Measurements from ENCODE around the gene BAZ2B.

BAZ2B gene

GRCh38 chr2:159648643-159649042 is 32.3 kb upstream of the BAZ2B start:
- no peaks in the 10 kb centered on the region for H3F3A ChIP-seq (ENCODE audit: insufficient read depth, low read length)
- H3K27ac ChIP-seq (ENCODE audit: low read length) = no peak overlapping the region
- no peaks in the 10 kb centered on the region for H3K9me2 ChIP-seq (replicated peaks; ENCODE audit: insufficient read depth, low read length)
- H3K4me1 ChIP-seq (ENCODE audit: low read length) = no peaks in the 10 kb centered on the region
- H2AFZ ChIP-seq (ENCODE audit: low read length) = no peak overlapping the region
- H3K36me3 ChIP-seq (replicated peaks; ENCODE audit: insufficient read depth, low read length) = no peaks in the 10 kb centered on the region
- no peaks in the 10 kb centered on the region for H3K79me2 ChIP-seq (ENCODE audit: low read length)
- H4K20me1 ChIP-seq (ENCODE audit: insufficient read depth, low read length) = no peaks in the 10 kb centered on the region
- no peak for TF ChIP-seq CTCF (IDR thresholded peaks at IDR 0.05; ENCODE audit: low read length)
- no peak for TF ChIP-seq EZH2 (optimal IDR thresholded peaks at IDR 0.05; ENCODE audit: low read depth, low read length)
- TF ChIP-seq EZH2phosphoT487 (IDR thresholded peaks at IDR 0.05; ENCODE audit: low read length) = no peak
- H3K4me3 ChIP-seq (ENCODE audit: low read length) = no peak overlapping the region
- H3K9ac ChIP-seq (ENCODE audit: low read length) = no peak overlapping the region
- no peak overlapping the region for H3K4me2 ChIP-seq (ENCODE audit: low read depth, low read length)
- no peaks in the 10 kb centered on the region for H3K9me3 ChIP-seq (replicated peaks; ENCODE audit: insufficient read depth, low read length)
- DNase-seq = no peak
- H3K27me3 ChIP-seq (replicated peaks; ENCODE audit: insufficient read depth, low read length) = no peaks in the 10 kb centered on the region

DNA sequence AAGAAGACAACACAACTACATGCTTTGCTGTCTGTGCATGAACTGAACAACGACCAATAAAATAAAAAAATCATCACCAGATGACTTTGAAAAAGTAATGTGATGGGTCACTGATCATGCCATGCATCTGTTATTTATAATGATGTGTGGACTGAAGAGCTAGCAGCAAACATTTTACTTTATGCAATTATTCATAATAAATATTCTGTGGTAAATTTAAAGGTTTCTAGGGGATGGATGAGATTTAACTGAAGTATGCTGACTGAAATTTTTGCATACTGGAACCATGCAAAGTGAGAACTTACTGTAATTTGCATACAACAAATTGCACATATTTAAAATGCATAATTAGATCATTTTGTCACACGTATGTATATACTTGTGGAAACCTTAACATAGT is 31.3 kb upstream of the BAZ2B start:
- Histone ChIP-seq H3K36me3 (replicated peaks; ENCODE audit: insufficient read depth, low read length) (no peaks in the 10 kb centered on the region), H3K79me2 (ENCODE audit: low read length) (no peaks in the 10 kb centered on the region), H3K27me3 (replicated peaks; ENCODE audit: insufficient read depth, low read length) (no peaks in the 10 kb centered on the region), H3K27ac (ENCODE audit: low read length) (no peak overlapping the region), H3K4me3 (ENCODE audit: low read length) (no peak overlapping the region), H3K9me2 (replicated peaks; ENCODE audit: insufficient read depth, low read length) (no peaks in the 10 kb centered on the region), H3K9ac (ENCODE audit: low read length) (no peak overlapping the region), H3K9me3 (replicated peaks; ENCODE audit: insufficient read depth, low read length) (no peaks in the 10 kb centered on the region), H3K4me1 (ENCODE audit: low read length) (no peaks in the 10 kb centered on the region), H2AFZ (ENCODE audit: low read length) (no peak overlapping the region), H3K4me2 (ENCODE audit: low read depth, low read length) (no peak overlapping the region), H4K20me1 (ENCODE audit: insufficient read depth, low read length) (no peaks in the 10 kb centered on the region), H3F3A (ENCODE audit: insufficient read depth, low read length) (no peaks in the 10 kb centered on the region)
- TF ChIP-seq EZH2 (optimal IDR thresholded peaks at IDR 0.05; ENCODE audit: low read depth, low read length) (no peak), CTCF (IDR thresholded peaks at IDR 0.05; ENCODE audit: low read length) (no peak), EZH2phosphoT487 (IDR thresholded peaks at IDR 0.05; ENCODE audit: low read length) (no peak)
- no peak for DNase-seq

- H3K4me2 ChIP-seq (ENCODE audit: low read depth, low read length) = no peak overlapping the region
- DNase-seq = no peak
These were observed 23.8 kb upstream of the BAZ2B start for GRCh38 chr2:159640176-159640575.

More at GRCh38 chr2:159640176-159640575, 23.8 kb upstream of the BAZ2B start:
- H3K4me3 ChIP-seq (ENCODE audit: low read length) = no peak overlapping the region
- H3K4me1 ChIP-seq (ENCODE audit: low read length) = no peaks in the 10 kb centered on the region
- no peaks in the 10 kb centered on the region for H4K20me1 ChIP-seq (ENCODE audit: insufficient read depth, low read length)
- no peaks in the 10 kb centered on the region for H3K36me3 ChIP-seq (replicated peaks; ENCODE audit: insufficient read depth, low read length)
- no peaks in the 10 kb centered on the region for H3F3A ChIP-seq (ENCODE audit: insufficient read depth, low read length)
- H3K79me2 ChIP-seq (ENCODE audit: low read length) = no peaks in the 10 kb centered on the region
- H3K9me3 ChIP-seq (replicated peaks; ENCODE audit: insufficient read depth, low read length) = no peaks in the 10 kb centered on the region
- TF ChIP-seq EZH2 (optimal IDR thresholded peaks at IDR 0.05; ENCODE audit: low read depth, low read length) = no peak
- no peak for TF ChIP-seq CTCF (IDR thresholded peaks at IDR 0.05; ENCODE audit: low read length)
- no peak for TF ChIP-seq EZH2phosphoT487 (IDR thresholded peaks at IDR 0.05; ENCODE audit: low read length)
- no peaks in the 10 kb centered on the region for H3K27me3 ChIP-seq (replicated peaks; ENCODE audit: insufficient read depth, low read length)
- H3K9ac ChIP-seq (ENCODE audit: low read length) = no peak overlapping the region
- no peak overlapping the region for H3K27ac ChIP-seq (ENCODE audit: low read length)
- H3K9me2 ChIP-seq (replicated peaks; ENCODE audit: insufficient read depth, low read length) = no peaks in the 10 kb centered on the region
- H2AFZ ChIP-seq (ENCODE audit: low read length) = no peak overlapping the region

Measured in MM.1S (cell line).